Fibroblast of villous mesenchyme (primary cell): ENCODE data around the gene TRIM22. TPM values are rescaled to one million over a fixed set of nuclear protein-coding genes. Genes with fewer than 3 reads are reported as not detected.
A peak's percentile ranks its signal among the peaks of the same experiment; 100 is the strongest.
"Not testable (repeated sequence)": the region's sequence is repeated elsewhere in the genome, so short reads cannot be mapped to it uniquely, and the experiment has no call there.

Source experiments
- DNase-seq: peaks from one replicate; pipeline ENCODE4 v3.0.0-alpha.2; 2010; ENCODE audit warnings: low read depth
- H3K4me3 ChIP-seq: 2 replicates; pipeline ENCODE4 v1.5.1; 2011; ENCODE audit warnings: low read depth, mild to moderate bottlenecking, low read length
- total RNA-seq: library from RNA; depleted of rRNA; stranded (reverse); fragments of >200 nt; gene quantifications from 2 replicates; pipeline ENCODE4 v1.2.3, GENCODE V29; 2012
- TF ChIP-seq, protein P1 (sequence below): IDR thresholded peaks from 2 replicates; pipeline ENCODE4 v1.5.1; 2012; ENCODE audit warnings: low read depth, mild to moderate bottlenecking, low read length; ENCODE audit not compliant: insufficient read depth

Gene TRIM22
- total RNA-seq, result 70.9 and 104 TPM in 2 replicates

- H3K4me3 ChIP-seq, result peak within 1 kb of the TSS; percentile 62
- TF ChIP-seq, protein P1, sequence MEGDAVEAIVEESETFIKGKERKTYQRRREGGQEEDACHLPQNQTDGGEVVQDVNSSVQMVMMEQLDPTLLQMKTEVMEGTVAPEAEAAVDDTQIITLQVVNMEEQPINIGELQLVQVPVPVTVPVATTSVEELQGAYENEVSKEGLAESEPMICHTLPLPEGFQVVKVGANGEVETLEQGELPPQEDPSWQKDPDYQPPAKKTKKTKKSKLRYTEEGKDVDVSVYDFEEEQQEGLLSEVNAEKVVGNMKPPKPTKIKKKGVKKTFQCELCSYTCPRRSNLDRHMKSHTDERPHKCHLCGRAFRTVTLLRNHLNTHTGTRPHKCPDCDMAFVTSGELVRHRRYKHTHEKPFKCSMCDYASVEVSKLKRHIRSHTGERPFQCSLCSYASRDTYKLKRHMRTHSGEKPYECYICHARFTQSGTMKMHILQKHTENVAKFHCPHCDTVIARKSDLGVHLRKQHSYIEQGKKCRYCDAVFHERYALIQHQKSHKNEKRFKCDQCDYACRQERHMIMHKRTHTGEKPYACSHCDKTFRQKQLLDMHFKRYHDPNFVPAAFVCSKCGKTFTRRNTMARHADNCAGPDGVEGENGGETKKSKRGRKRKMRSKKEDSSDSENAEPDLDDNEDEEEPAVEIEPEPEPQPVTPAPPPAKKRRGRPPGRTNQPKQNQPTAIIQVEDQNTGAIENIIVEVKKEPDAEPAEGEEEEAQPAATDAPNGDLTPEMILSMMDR, result no peak
- peak; percentile 85 for DNase-seq
Observed at GRCh38 chr11:5689551-5689983, at the start of gene TRIM22. TSS of gene TRIM22 (plus strand) at chr11:5689790. CDS start at chr11:5696233, 6,443 bp downstream.

- no peak for DNase-seq
- H3K4me3 ChIP-seq, result no peak overlapping the region
- TF ChIP-seq, protein P1, result no peak
Observed at GRCh38 chr11:5639953-5640352, 49.6 kb upstream of the TRIM22 start.

DNA sequence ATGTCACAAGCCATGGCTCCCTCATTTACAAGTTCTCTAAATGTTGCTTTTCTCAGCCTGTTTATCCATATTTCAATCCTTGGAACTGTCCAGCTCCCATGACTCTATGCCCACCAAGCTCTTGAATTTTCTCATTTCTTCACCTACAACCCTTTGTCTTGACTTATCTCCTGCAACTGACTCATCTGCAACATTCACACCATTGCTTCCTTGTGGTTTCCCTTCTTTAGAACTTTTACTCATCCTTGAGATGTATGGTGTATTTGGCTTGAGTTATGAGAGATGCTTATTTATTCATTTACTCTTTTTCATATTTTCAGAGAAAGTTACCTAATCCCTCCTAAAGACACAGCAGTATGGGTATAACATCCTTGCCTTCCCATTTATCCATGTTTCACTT, 46.0 kb upstream of the TRIM22 start:
- TF ChIP-seq, protein P1, result no peak
- no peak overlapping the region for H3K4me3 ChIP-seq
- DNase-seq, result no peak

- TF ChIP-seq, protein P1, result no peak
- no peak for DNase-seq
- no peak overlapping the region for H3K4me3 ChIP-seq
Observed at GRCh38 chr11:5646139-5646538, 43.5 kb upstream of the TRIM22 start.

GRCh38 chr11:5655474-5655873, 34.1 kb upstream of the TRIM22 start:
- DNase-seq, result no peak
- H3K4me3 ChIP-seq, result no peak overlapping the region

GRCh38 chr11:5656956-5657355, 32.6 kb upstream of the TRIM22 start:
- DNase-seq, H3K4me3 ChIP-seq: not testable (repeated sequence)

More at GRCh38 chr11:5655474-5655873, 34.1 kb upstream of the TRIM22 start:
- TF ChIP-seq, protein P1, result no peak

GRCh38 chr11:5658318-5658717, 31.3 kb upstream of the TRIM22 start:
- H3K4me3 ChIP-seq, result no peak overlapping the region
- TF ChIP-seq, protein P1, result no peak
- no peak for DNase-seq
